Measurements from ENCODE around the gene CELF4.

CELF4 gene

GRCh38 chr18:37249171-37249886 is 316.3 kb downstream of the CELF4 start:
- DNase-seq, result no peak

- DNase-seq, result no peak
These were observed 317.3 kb downstream of the CELF4 start for GRCh38 chr18:37248281-37248680.

GRCh38 chr18:37247497-37248161 is 318.0 kb downstream of the CELF4 start:
- no peak for DNase-seq

GRCh38 chr18:37246779-37247340 is 318.7 kb downstream of the CELF4 start:
- no peak for DNase-seq

- no peak for DNase-seq
These were observed 321.0 kb downstream of the CELF4 start for GRCh38 chr18:37244618-37245017.

- DNase-seq, result no peak
These were observed 321.9 kb downstream of the CELF4 start for GRCh38 chr18:37243741-37244140.

GRCh38 chr18:37242826-37243560 is 322.6 kb downstream of the CELF4 start:
- no peak for DNase-seq

GRCh38 chr18:37242091-37242490 is 323.5 kb downstream of the CELF4 start:
- DNase-seq, result no peak

- DNase-seq, result no peak
These were observed 327.1 kb downstream of the CELF4 start for GRCh38 chr18:37238282-37239108.

GRCh38 chr18:37235583-37235982 is 330.0 kb downstream of the CELF4 start:
- no peak for DNase-seq

- no peak for DNase-seq
These were observed 334.3 kb downstream of the CELF4 start for GRCh38 chr18:37231251-37231650.

- DNase-seq, result no peak
These were observed 334.8 kb downstream of the CELF4 start for GRCh38 chr18:37230768-37231167.

GRCh38 chr18:37225279-37225678 is 340.3 kb downstream of the CELF4 start:
- no peak for DNase-seq

- no peak for DNase-seq
These were observed 342.6 kb downstream of the CELF4 start for GRCh38 chr18:37222999-37223378.

GRCh38 chr18:37222354-37222998 is 343.1 kb downstream of the CELF4 start:
- DNase-seq, result no peak

GRCh38 chr18:37219257-37219656 is 346.3 kb downstream of the CELF4 start:
- no peak for DNase-seq

- DNase-seq, result no peak
These were observed 347.5 kb downstream of the CELF4 start for GRCh38 chr18:37218022-37218590.

GRCh38 chr18:37210781-37211180 is 354.8 kb downstream of the CELF4 start:
- DNase-seq, result no peak

- DNase-seq, result no peak
These were observed 358.3 kb downstream of the CELF4 start for GRCh38 chr18:37207343-37207742.

- DNase-seq, result no peak
These were observed 365.9 kb downstream of the CELF4 start for GRCh38 chr18:37199741-37200140.

Data from NCI-H1105 (cell line).